MV-4-11 (cell line): ENCODE measurements around the gene UTS2R.
A peak's percentile ranks its signal among the peaks of the same experiment; 100 is the strongest.
"Not testable (repeated sequence)": the region's sequence is repeated elsewhere in the genome, so short reads cannot be mapped to it uniquely, and the experiment has no call there.

Experiments
- DNase-seq: peaks from one replicate; lab custom pipeline; 2025; lab: John Stamatoyannopoulos, UW

The UTS2R gene

DNA sequence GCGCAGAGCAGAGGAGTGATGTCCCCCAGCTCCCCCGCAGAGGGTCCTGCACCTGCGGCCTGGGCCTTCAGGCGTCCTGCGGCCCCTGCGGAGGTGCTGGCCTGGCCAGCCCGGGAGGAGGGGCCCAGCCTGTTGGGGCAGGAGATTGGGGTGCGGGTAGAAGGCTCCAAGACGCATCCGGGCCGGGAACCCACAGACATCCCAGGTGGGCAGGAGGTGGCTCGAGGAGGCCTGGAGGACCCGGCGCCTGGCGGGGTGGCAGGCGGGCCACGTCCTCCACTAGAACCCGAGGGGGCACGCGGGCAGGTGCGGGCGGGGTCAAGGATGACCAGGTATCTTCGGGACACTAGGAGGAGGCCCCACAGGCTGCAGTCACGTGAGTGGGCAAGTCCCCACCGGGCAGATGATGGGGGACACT lies 37.4 kb upstream of the UTS2R start:
- DNase-seq = no peak

GRCh38 chr17:82334622-82335394 lies 36.8 kb upstream of the UTS2R start:
- no peak for DNase-seq

DNA sequence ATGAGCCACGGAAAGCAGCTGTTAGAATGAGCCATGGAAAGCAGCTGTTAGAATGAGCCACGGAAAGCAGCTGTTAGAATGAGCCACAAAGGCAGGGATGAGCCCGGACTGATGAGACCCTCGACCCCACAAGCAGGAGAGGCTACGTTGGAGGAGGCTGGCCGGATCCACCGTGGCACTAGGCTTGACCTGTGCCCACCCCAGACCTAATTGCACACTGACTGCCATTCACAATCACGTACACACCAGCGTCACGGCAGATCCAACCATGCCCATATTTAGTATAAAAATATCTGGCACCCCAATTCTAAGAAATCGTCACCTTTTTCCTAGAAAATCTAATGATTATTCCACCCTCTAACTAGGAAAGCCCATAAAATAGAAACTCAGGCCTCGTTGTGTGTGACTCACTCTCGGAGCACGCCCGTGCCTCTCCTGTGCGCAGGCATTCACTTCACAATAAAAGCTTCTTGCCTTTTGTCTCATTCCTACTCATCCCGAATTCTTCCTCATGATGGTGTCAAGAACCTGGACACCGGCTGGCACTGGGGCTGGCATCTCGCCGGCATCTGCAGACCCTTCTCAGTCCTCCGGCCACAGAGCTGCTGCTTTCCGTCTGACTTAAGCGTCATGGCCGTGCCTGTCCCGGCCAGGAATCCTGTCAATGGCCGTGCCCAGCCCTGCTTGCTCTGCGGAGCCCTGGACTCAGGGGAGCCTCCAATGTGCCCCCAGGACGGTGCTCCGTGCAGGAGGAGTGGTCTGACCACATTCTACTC lies 32.5 kb upstream of the UTS2R start:
- no peak for DNase-seq

- DNase-seq = no peak
Observed at GRCh38 chr17:82339634-82340580, 31.7 kb upstream of the UTS2R start.

GRCh38 chr17:82342361-82343079 lies 29.0 kb upstream of the UTS2R start:
- DNase-seq = no peak

GRCh38 chr17:82343560-82343959 lies 28.0 kb upstream of the UTS2R start:
- DNase-seq = no peak

GRCh38 chr17:82344175-82344907 lies 27.2 kb upstream of the UTS2R start:
- no peak for DNase-seq

DNA sequence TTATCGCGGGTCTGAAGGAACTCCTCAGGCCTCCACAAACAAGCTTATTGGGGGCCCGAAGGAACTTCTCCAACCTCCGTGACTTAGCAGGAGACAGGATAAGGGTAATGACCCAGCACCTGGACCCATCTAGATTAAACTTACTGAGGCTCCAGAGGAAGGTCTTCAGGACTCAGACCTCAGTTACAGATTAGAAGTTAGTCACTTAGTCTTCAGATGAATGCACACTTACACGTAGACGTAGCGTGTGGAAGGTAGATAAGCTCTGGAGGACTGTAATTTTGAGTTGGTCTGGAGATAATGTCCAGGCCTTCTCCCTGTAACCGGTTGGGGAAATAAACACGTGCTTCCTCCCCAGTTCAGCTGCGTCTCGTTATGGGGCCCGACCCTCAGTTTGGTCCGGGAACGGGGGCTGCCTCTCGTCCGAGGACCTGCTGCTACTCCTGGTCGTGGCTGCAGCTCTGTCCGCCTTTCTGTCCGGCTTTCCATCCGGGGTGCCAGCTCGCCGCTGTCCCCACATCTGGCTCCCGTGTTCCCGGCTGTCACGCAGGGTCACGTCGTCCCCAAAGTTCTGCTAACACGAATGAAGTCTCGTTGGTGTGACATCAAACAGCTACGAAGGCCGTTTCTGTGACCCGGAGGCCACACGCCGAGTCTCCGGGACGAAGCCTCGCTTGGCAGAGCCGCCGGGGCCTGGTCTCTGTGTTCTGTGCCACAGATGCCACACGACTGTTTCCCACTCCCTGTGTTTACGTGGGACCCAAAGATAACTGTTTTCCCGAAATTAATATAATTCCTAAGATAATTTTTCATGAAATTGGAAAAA lies 26.2 kb upstream of the UTS2R start:
- DNase-seq = no peak

DNA sequence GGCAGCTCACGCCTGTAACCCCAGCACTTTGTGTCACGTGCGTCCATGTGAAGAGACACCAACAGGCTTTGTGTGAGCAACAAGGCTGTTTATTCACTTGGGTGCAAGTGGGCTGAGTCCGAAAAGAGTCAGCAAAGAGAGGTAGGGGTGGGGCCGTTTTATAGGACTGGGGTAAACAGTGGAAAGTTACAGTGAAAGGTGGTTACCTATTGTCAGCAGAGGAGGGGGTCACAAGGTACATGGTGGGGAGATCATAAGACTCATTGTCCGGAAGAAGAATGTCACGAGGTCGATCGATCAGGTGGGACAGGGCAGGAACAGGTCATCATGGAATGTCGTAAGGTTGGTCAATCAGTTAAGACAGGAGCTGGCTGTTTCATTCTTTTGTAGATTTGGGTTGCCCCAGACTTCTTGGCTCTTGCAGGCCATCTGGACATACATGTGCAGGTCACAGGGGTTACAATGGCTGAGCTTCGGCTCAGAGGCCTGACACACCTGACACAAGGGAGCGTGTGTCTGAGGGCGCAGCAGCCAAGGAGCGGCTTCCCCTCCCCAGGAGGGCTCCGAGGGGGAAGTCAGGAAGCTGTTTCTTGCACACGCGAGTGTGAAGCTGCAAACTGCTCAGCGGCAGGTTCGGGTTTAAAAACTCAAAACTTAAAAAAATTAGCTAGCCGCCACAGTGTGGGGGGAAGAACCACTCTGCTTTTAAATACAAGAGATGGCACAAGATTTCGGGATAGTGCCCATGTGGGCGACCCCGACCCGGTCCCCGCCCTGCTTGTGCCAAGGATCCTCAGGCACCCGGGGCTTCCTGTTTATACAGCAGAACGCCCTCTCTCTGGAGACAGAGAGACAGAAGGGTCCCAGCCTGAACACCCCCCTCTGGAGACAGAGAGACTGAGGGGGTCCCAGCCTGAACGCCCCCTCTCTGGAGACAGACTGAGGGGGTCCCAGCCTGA lies 24.9 kb upstream of the UTS2R start:
- DNase-seq = no peak

DNA sequence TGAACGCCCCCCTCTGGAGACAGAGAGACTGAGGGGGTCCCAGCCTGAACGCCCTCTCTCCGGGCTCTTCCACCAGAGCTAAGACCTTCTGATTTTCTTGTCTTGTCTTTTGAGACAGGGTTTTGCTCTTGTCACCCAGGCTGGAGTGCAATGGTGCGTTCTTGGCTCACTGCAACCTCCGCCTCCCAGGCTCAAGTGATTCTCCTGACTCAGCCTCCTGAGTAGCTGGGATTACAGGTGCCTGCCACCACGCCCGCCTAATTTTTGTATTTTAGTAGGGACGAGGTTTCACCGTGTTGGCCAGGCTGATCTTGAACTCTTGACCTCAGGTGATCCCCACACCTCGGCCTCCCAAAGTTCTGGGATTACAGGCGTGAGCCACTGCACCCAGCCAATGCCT lies 23.6 kb upstream of the UTS2R start:
- DNase-seq = not testable (repeated sequence)

GRCh38 chr17:82348434-82348833 lies 23.1 kb upstream of the UTS2R start:
- DNase-seq = no peak

DNA sequence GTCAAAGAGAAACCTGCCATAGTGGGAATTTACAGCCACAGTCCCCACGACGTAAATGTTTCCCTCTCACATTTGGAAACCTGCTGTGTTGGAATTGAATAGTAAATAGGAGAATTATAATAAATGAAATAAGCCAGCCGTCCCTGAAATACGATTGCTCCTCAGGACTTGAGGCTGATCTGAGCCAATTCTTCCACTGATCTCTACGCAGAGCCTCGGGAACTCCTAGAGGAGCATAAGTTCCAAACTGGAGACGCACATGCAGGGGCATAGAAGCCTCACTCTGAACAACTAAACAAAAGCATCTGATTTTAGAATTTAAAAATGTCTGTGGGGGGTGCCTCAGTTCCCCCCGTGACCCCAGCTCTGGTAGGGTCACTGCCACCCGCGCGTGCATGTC lies 22.7 kb upstream of the UTS2R start:
- no peak for DNase-seq

DNA sequence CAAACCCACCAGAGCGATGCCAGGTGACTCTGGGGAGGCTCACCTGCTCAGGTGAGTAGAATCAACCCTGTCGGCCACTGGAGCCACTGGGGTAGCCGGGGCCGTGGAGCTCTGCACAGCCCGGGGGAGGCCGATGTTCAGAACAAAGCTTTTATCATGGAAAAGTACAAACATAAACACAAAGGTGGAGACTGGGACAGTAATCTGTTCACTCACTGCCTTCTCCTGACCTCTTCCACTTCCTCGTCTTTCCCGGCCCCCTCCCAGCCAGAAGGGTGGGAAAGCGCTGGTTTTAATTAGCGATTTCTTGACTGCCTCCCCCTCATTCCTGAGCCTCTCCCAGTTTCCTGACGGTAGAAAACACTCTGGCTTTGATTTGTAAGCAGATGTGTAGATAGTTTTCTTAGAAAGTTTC lies 22.3 kb upstream of the UTS2R start:
- no peak for DNase-seq

DNA sequence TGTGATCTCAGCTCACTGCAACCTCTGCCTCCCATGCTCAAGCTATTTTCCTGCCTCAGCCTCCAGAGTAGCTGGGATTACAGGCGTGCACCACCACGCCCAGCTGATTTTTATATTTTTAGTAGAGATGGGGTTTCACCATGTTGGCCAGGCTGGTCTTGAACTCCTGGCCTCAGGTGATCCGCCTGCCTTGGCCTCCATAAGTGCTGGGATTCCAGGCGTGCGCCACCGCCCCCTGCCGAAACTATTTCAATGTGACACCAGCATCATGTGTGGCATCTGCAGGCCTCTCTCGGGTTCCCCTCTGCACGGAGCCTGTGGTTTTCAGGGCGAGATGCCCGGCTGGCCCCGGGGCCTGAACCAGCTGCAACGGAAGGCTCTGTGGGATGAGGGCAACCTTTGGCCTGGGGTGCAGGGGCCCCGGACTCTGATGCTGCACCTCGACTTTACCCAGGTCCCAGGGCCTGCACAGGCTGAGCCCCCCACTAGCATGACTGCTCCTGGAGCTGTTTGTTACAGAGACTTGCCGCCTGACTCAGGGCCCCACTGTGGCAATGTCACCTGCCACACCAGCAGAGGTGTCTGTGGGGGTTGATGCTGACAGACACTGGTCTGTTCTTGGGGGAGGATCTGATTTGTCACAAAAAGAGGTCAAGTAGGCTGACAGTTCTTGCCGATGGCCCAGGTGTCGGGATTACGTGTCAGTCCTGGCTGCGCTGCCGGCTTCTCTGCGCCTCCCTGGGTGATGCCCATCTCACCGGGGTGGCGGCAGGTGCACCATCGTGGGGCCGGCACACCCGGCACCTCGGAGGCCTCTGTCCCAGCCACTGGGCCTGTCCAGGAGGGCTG lies 21.2 kb upstream of the UTS2R start:
- peak; percentile 78 for DNase-seq

- no peak for DNase-seq
Observed at GRCh38 chr17:82351254-82351712, 20.3 kb upstream of the UTS2R start.

- DNase-seq = peak; percentile 79
Observed at GRCh38 chr17:82351713-82352488, 19.7 kb upstream of the UTS2R start.

GRCh38 chr17:82353484-82353883 lies 18.1 kb upstream of the UTS2R start:
- DNase-seq = no peak
